DOHH2 (cell line): ENCODE data around the gene DLGAP1.

ENCODE experiments used
- CTCF ChIP-seq: fragments of 200-600 bp; sonication (generic); IDR thresholded peaks from one replicate; pipeline ENCODE4 v1.5.1; 2014; ENCODE audit warnings: antibody characterized with exemption, mild to moderate bottlenecking, low read depth, low read length; ENCODE audit not compliant: poor library complexity, severe bottlenecking
- EZH2phosphoT487 ChIP-seq: fragments of 200-600 bp; sonication (generic); IDR thresholded peaks from 2 replicates; pipeline ENCODE4 v1.6.1; 2017; ENCODE audit warnings: borderline replicate concordance, mild to moderate bottlenecking, antibody characterized with exemption, low read length, moderate library complexity, mixed read lengths

GRCh38 chr18:3910512-3910911, 544.6 kb downstream of the DLGAP1 start:
- TF ChIP-seq CTCF = no peak
- no peak for TF ChIP-seq EZH2phosphoT487
